ENCODE measurements around the gene GALNT15. TPM values are rescaled to one million over a fixed set of nuclear protein-coding genes. Genes with fewer than 3 reads are reported as not detected.

GALNT15 gene
- total RNA-seq, 1 experiment from 2014 or later = not detected

GRCh38 chr3:16254916-16255315 lies 80.4 kb downstream of the GALNT15 start:
- H3K4me3 ChIP-seq (ENCODE audit: low read depth, low read length, poor library complexity, severe bottlenecking) = no peak overlapping the region
- H3K9me3 ChIP-seq (ENCODE audit: low read depth, low read length, poor library complexity, severe bottlenecking) = no peaks in the 10 kb centered on the region
- H3K27ac ChIP-seq (ENCODE audit: low read depth, low read length, poor library complexity, severe bottlenecking) = no peak overlapping the region
- no peak for DNase-seq (ENCODE audit: low spot score)
- TF ChIP-seq EZH2 (IDR thresholded peaks at IDR 0.05; ENCODE audit: borderline replicate concordance, low read depth, low read length, poor library complexity, severe bottlenecking) (no peak), CTCF (conservative IDR thresholded peaks at IDR 0.05; ENCODE audit: low read depth, low read length) (no peak)
- peaks cover 12% of the 10 kb centered on the region for H3K36me3 ChIP-seq (ENCODE audit: insufficient read depth, low read length, poor library complexity, severe bottlenecking)
- ChIA-PET POLR2A (ENCODE audit: low non-redundant PET) (no interaction called here), CTCF (no interaction called here)
- no TSS peak for BruUV-seq (replicated peaks)
- intact Hi-C loops (cut with micrococcal nuclease; ENCODE audit: unreplicated experiment) = no loop called here
- H3K27me3 ChIP-seq (replicated peaks; ENCODE audit: insufficient read depth, low read depth, low read length, poor library complexity) = no peaks in the 10 kb centered on the region
- H3K4me1 ChIP-seq (ENCODE audit: insufficient read depth, low read length, poor library complexity, severe bottlenecking) = no peaks in the 10 kb centered on the region

- POLR2A ChIA-PET (ENCODE audit: low non-redundant PET) = no interaction called here
These were observed 80.8 kb downstream of the GALNT15 start for GRCh38 chr3:16255326-16255725.

GRCh38 chr3:16255726-16256125 lies 81.2 kb downstream of the GALNT15 start:
- H3K4me3 ChIP-seq (ENCODE audit: low read depth, low read length, poor library complexity, severe bottlenecking) = no peak overlapping the region
- no peaks in the 10 kb centered on the region for H3K4me1 ChIP-seq (ENCODE audit: insufficient read depth, low read length, poor library complexity, severe bottlenecking)
- DNase-seq (ENCODE audit: low spot score) = no peak
- ChIA-PET CTCF (no interaction called here), POLR2A (ENCODE audit: low non-redundant PET) (no interaction called here)
- no peaks in the 10 kb centered on the region for H3K27me3 ChIP-seq (replicated peaks; ENCODE audit: insufficient read depth, low read depth, low read length, poor library complexity)
- H3K36me3 ChIP-seq (ENCODE audit: insufficient read depth, low read length, poor library complexity, severe bottlenecking) = peaks cover 19% of the 10 kb centered on the region
- no peak overlapping the region for H3K27ac ChIP-seq (ENCODE audit: low read depth, low read length, poor library complexity, severe bottlenecking)
- no TSS peak for BruUV-seq (replicated peaks)
- TF ChIP-seq CTCF (conservative IDR thresholded peaks at IDR 0.05; ENCODE audit: low read depth, low read length) (no peak), EZH2 (IDR thresholded peaks at IDR 0.05; ENCODE audit: borderline replicate concordance, low read depth, low read length, poor library complexity, severe bottlenecking) (no peak)
- intact Hi-C loops (cut with micrococcal nuclease; ENCODE audit: unreplicated experiment) = no loop called here
- H3K9me3 ChIP-seq (ENCODE audit: low read depth, low read length, poor library complexity, severe bottlenecking) = no peaks in the 10 kb centered on the region

More at GRCh38 chr3:16255326-16255725, 80.8 kb downstream of the GALNT15 start:
- Histone ChIP-seq H3K27me3 (replicated peaks; ENCODE audit: insufficient read depth, low read depth, low read length, poor library complexity) (no peaks in the 10 kb centered on the region), H3K27ac (ENCODE audit: low read depth, low read length, poor library complexity, severe bottlenecking) (no peak overlapping the region), H3K4me3 (ENCODE audit: low read depth, low read length, poor library complexity, severe bottlenecking) (no peak overlapping the region), H3K36me3 (ENCODE audit: insufficient read depth, low read length, poor library complexity, severe bottlenecking) (peaks cover 16% of the 10 kb centered on the region), H3K4me1 (ENCODE audit: insufficient read depth, low read length, poor library complexity, severe bottlenecking) (no peaks in the 10 kb centered on the region), H3K9me3 (ENCODE audit: low read depth, low read length, poor library complexity, severe bottlenecking) (no peaks in the 10 kb centered on the region)
- DNase-seq (ENCODE audit: low spot score) = no peak
- intact Hi-C loops (cut with micrococcal nuclease; ENCODE audit: unreplicated experiment) = no loop called here
- no TSS peak for BruUV-seq (replicated peaks)
- no peak for TF ChIP-seq CTCF (conservative IDR thresholded peaks at IDR 0.05; ENCODE audit: low read depth, low read length)
- no peak for TF ChIP-seq EZH2 (IDR thresholded peaks at IDR 0.05; ENCODE audit: borderline replicate concordance, low read depth, low read length, poor library complexity, severe bottlenecking)
- CTCF ChIA-PET = no interaction called here
